ENCODE data around the gene RBKS. TPM values are rescaled to one million over a fixed set of nuclear protein-coding genes. Genes with fewer than 3 reads are reported as not detected.

RBKS gene
- total and polyA plus RNA-seq, 2 donors from 2014 or later = 10.3 to 28.7 TPM

GRCh38 chr2:27912512-27912911 lies 22.3 kb upstream of the RBKS start:
- no peak overlapping the region for H3K4me3 ChIP-seq (ENCODE audit: low read length in 3 of 3)
- no peak for TF ChIP-seq CTCF (IDR thresholded peaks at IDR 0.05; ENCODE audit: borderline replicate concordance, extremely low read depth, insufficient read depth)
- DNase-seq = no peak
- H3K9me3 ChIP-seq (ENCODE audit: control insufficient read depth in 2 of 3, insufficient read depth in 1 of 3, low read length in 3 of 3) = no peaks in the 10 kb centered on the region
- H3K9ac ChIP-seq (ENCODE audit: low read length in 3 of 3) = no peak overlapping the region
- H3K27me3 ChIP-seq (ENCODE audit: control insufficient read depth, insufficient read depth, low read length) = no peaks in the 10 kb centered on the region
- intact Hi-C loops (cut with DNase I) = no loop called here
- no peak overlapping the region for H3K27ac ChIP-seq (ENCODE audit: low read depth in 2 of 2, low read length in 2 of 2)
- peaks cover 0 to 19% (median 8%) of the 10 kb centered on the region in 3 donors for H3K4me1 ChIP-seq (ENCODE audit: control insufficient read depth in 2 of 3, insufficient read depth in 2 of 3, low read depth in 1 of 3, low read length in 3 of 3)
- FAIRE-seq = no peak
- H3K36me3 ChIP-seq (ENCODE audit: control insufficient read depth in 2 of 3, insufficient read depth in 3 of 3, low read length in 3 of 3) = no peaks in the 10 kb centered on the region

DNA sequence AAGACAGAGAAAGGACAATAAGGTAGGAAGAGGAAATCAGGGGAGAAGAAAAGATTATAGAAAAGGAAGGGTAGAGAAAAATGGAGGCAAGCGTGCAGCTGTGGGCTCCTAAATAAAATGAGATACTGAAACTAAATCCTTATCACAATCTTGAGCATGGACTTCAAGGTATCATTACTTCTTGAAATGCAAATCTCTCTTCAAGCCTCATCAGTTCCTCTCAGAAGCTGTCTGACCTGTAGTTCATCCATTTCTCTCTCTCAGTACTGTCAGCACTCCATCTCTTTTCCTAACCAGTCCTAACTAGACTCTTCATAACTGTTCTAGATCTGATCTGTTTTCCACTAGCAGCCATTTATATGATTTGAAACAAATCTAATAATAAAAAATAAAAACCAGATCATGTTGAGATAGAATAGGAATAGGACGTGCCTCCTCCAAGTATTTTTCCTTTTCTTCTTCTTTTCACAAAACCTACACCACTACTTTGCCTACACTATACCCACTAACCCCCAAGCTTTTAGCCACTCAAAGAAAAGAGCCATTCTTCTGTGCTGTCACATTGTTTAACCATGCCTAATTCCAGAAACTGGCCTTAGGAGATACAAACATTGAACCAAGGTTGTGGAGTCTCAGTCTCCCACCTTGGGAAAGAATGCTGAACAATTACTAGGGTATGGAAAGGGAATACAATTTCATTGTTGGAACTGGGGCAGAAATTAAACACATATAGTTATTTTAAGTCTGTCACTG lies 21.4 kb upstream of the RBKS start:
- Histone ChIP-seq H3K9me3 (ENCODE audit: control insufficient read depth in 2 of 3, insufficient read depth in 1 of 3, low read length in 3 of 3) (no peaks in the 10 kb centered on the region), H3K9ac (ENCODE audit: low read length in 3 of 3) (no peak overlapping the region), H3K36me3 (ENCODE audit: control insufficient read depth in 2 of 3, insufficient read depth in 3 of 3, low read length in 3 of 3) (no peaks in the 10 kb centered on the region), H3K4me1 (ENCODE audit: control insufficient read depth in 2 of 3, insufficient read depth in 2 of 3, low read depth in 1 of 3, low read length in 3 of 3) (peaks cover 0 to 19% (median 8%) of the 10 kb centered on the region in 3 donors), H3K27me3 (ENCODE audit: control insufficient read depth, insufficient read depth, low read length) (no peaks in the 10 kb centered on the region), H3K4me3 (ENCODE audit: low read length in 3 of 3) (no peak overlapping the region), H3K27ac (ENCODE audit: low read depth in 2 of 2, low read length in 2 of 2) (no peak overlapping the region)
- no peak for DNase-seq
- no peak for FAIRE-seq
- TF ChIP-seq CTCF (IDR thresholded peaks at IDR 0.05; ENCODE audit: borderline replicate concordance, extremely low read depth, insufficient read depth) = no peak
- intact Hi-C loops (cut with DNase I) = no loop called here

DNA sequence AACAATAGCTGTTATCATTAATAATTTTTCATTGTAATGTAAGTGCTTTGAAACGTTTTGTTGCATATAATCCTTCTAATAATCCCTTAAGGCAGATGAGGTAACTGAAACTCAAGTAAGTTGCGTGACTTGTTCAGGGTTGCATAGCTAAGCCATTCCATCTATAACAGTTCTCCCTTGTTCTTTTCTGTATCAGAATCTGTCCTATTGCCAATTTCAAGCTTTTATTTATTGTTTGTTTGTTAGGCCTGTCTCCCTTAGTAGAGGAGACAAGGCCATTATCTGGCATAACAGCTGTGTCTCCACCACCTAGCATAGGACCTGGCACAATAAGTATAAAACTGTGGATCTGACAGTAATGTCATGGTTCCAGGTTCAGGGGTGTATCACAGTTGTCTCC lies 19.7 kb upstream of the RBKS start:
- DNase-seq (no peak), FAIRE-seq (no peak)
- H3K36me3 ChIP-seq (ENCODE audit: control insufficient read depth in 2 of 3, insufficient read depth in 3 of 3, low read length in 3 of 3) = no peaks in the 10 kb centered on the region
- H3K27ac ChIP-seq (ENCODE audit: low read depth in 2 of 2, low read length in 2 of 2) = no peak overlapping the region
- TF ChIP-seq CTCF (IDR thresholded peaks at IDR 0.05; ENCODE audit: borderline replicate concordance, extremely low read depth, insufficient read depth) = no peak
- no peak overlapping the region for H3K9ac ChIP-seq (ENCODE audit: low read length in 3 of 3)
- H3K27me3 ChIP-seq (ENCODE audit: control insufficient read depth, insufficient read depth, low read length) = no peaks in the 10 kb centered on the region
- no peak overlapping the region for H3K4me3 ChIP-seq (ENCODE audit: low read length in 3 of 3)
- intact Hi-C loops (cut with DNase I) = no loop called here
- H3K4me1 ChIP-seq (ENCODE audit: control insufficient read depth in 2 of 3, insufficient read depth in 2 of 3, low read depth in 1 of 3, low read length in 3 of 3) = peaks cover 0 to 12% (median 2%) of the 10 kb centered on the region in 3 donors
- no peaks in the 10 kb centered on the region for H3K9me3 ChIP-seq (ENCODE audit: control insufficient read depth in 2 of 3, insufficient read depth in 1 of 3, low read length in 3 of 3)

Measured in kidney (tissue), 14 donors.